ENCODE data around the gene CD177. TPM values are rescaled to one million over a fixed set of nuclear protein-coding genes. Genes with fewer than 3 reads are reported as not detected.

Gene CD177, protein sequence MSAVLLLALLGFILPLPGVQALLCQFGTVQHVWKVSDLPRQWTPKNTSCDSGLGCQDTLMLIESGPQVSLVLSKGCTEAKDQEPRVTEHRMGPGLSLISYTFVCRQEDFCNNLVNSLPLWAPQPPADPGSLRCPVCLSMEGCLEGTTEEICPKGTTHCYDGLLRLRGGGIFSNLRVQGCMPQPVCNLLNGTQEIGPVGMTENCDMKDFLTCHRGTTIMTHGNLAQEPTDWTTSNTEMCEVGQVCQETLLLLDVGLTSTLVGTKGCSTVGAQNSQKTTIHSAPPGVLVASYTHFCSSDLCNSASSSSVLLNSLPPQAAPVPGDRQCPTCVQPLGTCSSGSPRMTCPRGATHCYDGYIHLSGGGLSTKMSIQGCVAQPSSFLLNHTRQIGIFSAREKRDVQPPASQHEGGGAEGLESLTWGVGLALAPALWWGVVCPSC
- under 1 TPM in 1 of 4 donors, not detected in 3; 0.14 TPM for total RNA-seq
- 10 to 100 TPM; 54.1 to 91.8 (median 62.7) TPM for polyA plus RNA-seq

DNA sequence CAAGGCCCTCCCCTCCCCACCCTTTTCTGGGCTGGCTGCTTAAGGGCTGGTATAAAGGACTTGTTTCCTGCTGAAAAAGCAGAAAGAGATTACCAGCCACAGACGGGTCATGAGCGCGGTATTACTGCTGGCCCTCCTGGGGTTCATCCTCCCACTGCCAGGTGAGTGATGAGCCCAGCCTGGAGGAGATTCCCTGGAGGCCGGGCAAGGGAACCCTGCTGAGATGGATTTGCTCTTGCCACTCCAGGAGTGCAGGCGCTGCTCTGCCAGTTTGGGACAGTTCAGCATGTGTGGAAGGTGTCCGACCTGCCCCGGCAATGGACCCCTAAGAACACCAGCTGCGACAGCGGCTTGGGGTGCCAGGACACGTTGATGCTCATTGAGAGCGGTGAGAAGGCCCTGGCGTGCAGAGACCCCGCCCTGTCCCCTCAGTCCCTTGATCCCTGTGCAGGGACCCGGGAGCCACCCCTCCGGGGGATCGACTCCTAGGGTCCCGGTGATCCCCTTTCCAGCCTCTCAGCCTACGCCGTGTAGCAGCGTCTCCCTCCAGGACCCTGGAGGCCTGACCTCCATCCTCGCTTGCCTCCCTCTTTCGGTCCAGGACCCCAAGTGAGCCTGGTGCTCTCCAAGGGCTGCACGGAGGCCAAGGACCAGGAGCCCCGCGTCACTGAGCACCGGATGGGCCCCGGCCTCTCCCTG is at the start of gene CD177:
Gene CD177 (plus strand): TSS at position 81 of the 699 bp plus-strand sequence. CDS start 29 bp downstream, at position 110.
- Histone ChIP-seq H3K36me3 (no peaks in the 10 kb centered on the region), H3K4me1 (no peaks in the 10 kb centered on the region), H3K4me3 (no peak within 1 kb of the TSS), H3K27ac (no peak within 1 kb of the TSS), H3K27me3 (peaks cover 4 to 19% (median 9%) of the 10 kb centered on the region in 3 donors), H3K9me3 (no peaks in the 10 kb centered on the region)
- TF ChIP-seq POLR2AphosphoS5 (IDR thresholded peaks at IDR 0.05) = no peak
- intact Hi-C loops (cut with DNase I) = no loop called here
- 41 to 62% methylated on average over 27 of the region's 27 CpGs for WGBS, 2 donors
- DNase-seq = peak; percentile 43

DNA sequence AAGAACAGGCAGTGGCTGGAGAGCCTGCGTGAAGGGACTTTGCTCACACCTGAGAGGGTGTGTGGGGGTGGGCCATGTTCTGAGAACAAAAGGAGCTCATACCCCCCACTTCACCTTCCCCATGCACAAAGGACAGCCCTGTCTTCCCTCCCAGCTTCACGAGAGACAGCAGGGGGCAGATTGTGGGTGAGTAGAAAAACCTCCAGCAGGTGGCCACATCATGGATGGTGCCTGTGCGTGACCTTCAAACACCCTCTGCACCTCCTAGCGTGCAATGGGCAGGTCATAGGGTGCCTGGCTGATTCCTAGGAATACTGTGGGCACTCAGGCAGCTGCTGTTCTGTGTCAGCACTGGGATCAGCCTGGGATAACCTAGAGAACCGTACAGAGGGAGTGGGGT is 47.8 kb upstream of the CD177 start:
- TF ChIP-seq POLR2A (IDR thresholded peaks at IDR 0.05) (no peak), EP300 (IDR thresholded peaks at IDR 0.05) (no peak), POLR2AphosphoS5 (IDR thresholded peaks at IDR 0.05) (no peak)
- TF ChIP-seq, protein P1, sequence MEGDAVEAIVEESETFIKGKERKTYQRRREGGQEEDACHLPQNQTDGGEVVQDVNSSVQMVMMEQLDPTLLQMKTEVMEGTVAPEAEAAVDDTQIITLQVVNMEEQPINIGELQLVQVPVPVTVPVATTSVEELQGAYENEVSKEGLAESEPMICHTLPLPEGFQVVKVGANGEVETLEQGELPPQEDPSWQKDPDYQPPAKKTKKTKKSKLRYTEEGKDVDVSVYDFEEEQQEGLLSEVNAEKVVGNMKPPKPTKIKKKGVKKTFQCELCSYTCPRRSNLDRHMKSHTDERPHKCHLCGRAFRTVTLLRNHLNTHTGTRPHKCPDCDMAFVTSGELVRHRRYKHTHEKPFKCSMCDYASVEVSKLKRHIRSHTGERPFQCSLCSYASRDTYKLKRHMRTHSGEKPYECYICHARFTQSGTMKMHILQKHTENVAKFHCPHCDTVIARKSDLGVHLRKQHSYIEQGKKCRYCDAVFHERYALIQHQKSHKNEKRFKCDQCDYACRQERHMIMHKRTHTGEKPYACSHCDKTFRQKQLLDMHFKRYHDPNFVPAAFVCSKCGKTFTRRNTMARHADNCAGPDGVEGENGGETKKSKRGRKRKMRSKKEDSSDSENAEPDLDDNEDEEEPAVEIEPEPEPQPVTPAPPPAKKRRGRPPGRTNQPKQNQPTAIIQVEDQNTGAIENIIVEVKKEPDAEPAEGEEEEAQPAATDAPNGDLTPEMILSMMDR (IDR thresholded peaks at IDR 0.05) = no peak
- no peak overlapping the region for H3K27ac ChIP-seq
- H3K27me3 ChIP-seq = no peaks in the 10 kb centered on the region
- no peak overlapping the region for H3K4me3 ChIP-seq
- 54 to 57% methylated on average over 5 of the region's 5 CpGs for WGBS, 2 donors
- intact Hi-C loops (cut with DNase I) = no loop called here
- DNase-seq = no peak
- no peaks in the 10 kb centered on the region for H3K36me3 ChIP-seq
- no peaks in the 10 kb centered on the region for H3K9me3 ChIP-seq
- no peaks in the 10 kb centered on the region for H3K4me1 ChIP-seq

DNA sequence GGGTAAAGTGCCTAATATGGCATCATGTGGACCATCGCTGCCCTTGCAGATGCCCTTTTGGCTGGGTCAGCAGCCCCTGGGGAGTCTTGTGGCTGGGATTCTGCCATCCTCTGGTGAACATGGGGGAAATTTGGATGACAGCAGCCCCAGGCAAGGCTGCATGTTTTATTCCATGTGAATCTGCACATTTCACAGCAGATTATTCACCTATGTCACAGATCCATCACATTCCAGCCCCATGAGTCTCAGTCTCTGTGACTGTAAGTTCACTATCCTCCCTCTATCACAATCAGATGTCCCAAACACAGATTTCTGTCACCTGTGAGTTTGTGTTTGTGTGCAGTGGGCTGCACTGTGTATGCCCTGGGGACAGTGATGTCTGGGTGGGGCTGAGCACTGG is 47.4 kb upstream of the CD177 start:
- WGBS, 2 donors = 88 to 94% methylated on average over 1 of the region's 1 CpG
- no peaks in the 10 kb centered on the region for H3K36me3 ChIP-seq
- TF ChIP-seq, protein P1 (IDR thresholded peaks at IDR 0.05) = no peak
- no peak for TF ChIP-seq EP300 (IDR thresholded peaks at IDR 0.05)
- TF ChIP-seq POLR2AphosphoS5 (IDR thresholded peaks at IDR 0.05) = no peak
- no peak for TF ChIP-seq POLR2A (IDR thresholded peaks at IDR 0.05)
- intact Hi-C loops (cut with DNase I) = no loop called here
- no peak for DNase-seq
- no peak overlapping the region for H3K27ac ChIP-seq
- H3K9me3 ChIP-seq = no peaks in the 10 kb centered on the region
- H3K4me3 ChIP-seq = no peak overlapping the region
- H3K4me1 ChIP-seq = no peaks in the 10 kb centered on the region
- no peaks in the 10 kb centered on the region for H3K27me3 ChIP-seq

DNA sequence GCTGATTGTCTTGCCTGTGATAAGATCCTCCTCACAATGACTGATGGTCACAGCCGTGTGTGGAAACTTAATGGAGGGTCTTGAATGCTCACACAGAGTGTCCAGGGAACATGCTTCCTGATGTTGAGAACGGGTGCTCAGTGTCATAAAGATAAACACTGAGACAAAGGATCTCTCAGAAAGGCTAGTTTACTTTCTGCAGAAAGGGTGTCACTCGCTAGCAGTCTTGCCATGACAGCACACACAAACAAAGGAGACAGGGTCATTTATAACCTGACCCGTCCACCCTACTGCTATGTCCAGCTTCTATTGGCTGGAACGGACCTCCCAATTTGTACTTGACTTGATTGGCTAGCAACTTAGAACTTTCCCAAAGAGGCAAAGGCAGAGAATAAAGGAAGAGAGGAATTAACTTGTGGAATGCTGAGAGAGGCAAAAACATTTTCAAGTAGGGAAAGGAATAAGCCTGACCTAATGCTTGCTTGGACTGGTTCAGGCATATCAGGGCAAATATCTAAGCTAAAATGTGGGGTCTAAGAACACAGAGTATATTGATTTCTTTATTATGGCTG is 45.2 kb upstream of the CD177 start:
- Histone ChIP-seq H3K9me3 (no peaks in the 10 kb centered on the region), H3K36me3 (no peaks in the 10 kb centered on the region), H3K27me3 (no peaks in the 10 kb centered on the region), H3K4me1 (no peaks in the 10 kb centered on the region), H3K4me3 (no peak overlapping the region), H3K27ac (no peak overlapping the region)
- WGBS, 2 donors = 52 to 61% methylated on average over 5 of the region's 5 CpGs
- intact Hi-C loops (cut with DNase I) = no loop called here
- no peak for DNase-seq
- TF ChIP-seq POLR2A (IDR thresholded peaks at IDR 0.05) (no peak), POLR2AphosphoS5 (IDR thresholded peaks at IDR 0.05) (no peak), EP300 (IDR thresholded peaks at IDR 0.05) (no peak)
- TF ChIP-seq, protein P1 (IDR thresholded peaks at IDR 0.05) = no peak

DNA sequence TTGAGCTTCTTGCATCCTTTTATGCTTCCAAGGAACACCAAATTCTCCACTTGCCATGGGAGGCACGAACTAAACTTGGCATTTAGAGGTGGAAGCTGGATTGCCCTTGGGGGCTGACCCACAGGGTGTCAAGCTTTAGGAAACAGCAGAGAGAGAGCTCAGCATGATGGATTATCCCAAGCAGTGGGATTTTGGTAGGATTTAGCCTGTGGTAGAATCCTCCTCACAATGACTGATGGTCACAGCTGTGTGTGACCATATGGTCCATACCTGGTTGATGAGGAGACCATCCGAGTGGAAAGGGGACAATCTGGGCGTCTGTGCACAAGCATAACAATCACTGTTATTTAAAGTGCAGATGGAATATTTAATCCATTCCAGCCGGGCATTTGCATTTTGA is 44.0 kb upstream of the CD177 start:
- H3K27ac ChIP-seq = no peak overlapping the region
- H3K9me3 ChIP-seq = no peaks in the 10 kb centered on the region
- DNase-seq = no peak
- TF ChIP-seq EP300 (IDR thresholded peaks at IDR 0.05) = no peak
- TF ChIP-seq POLR2AphosphoS5 (IDR thresholded peaks at IDR 0.05) = no peak
- no peak for TF ChIP-seq POLR2A (IDR thresholded peaks at IDR 0.05)
- TF ChIP-seq, protein P1 (IDR thresholded peaks at IDR 0.05) = no peak
- no peaks in the 10 kb centered on the region for H3K4me1 ChIP-seq
- intact Hi-C loops (cut with DNase I) = no loop called here
- H3K27me3 ChIP-seq = no peaks in the 10 kb centered on the region
- WGBS, 2 donors = 65 to 76% methylated on average over 4 of the region's 4 CpGs
- no peaks in the 10 kb centered on the region for H3K36me3 ChIP-seq
- H3K4me3 ChIP-seq = no peak overlapping the region
